GM06990 (cell line): ENCODE measurements around the gene TVP23B.
"Not testable (repeated sequence)": the region's sequence is repeated elsewhere in the genome, so short reads cannot be mapped to it uniquely, and the experiment has no call there.

Experiments used
- DNase-seq: peaks from one replicate; pipeline ENCODE4 v3.0.0-alpha.2; 2011; ENCODE audit not compliant: insufficient read length; ENCODE audit errors: extremely low read depth
- H3K27me3 ChIP-seq: replicated peaks from 2 replicates; pipeline ENCODE4 v1.6.0; 2011; ENCODE audit warnings: low read length; ENCODE audit not compliant: control insufficient read depth, insufficient read depth
- H3K36me3 ChIP-seq: 2 replicates; pipeline ENCODE4 v1.5.1; 2011; ENCODE audit warnings: low read length; ENCODE audit not compliant: control insufficient read depth, insufficient read depth
- H3K4me3 ChIP-seq: replicated peaks from 2 replicates; pipeline ENCODE4 v1.5.1; 2011; ENCODE audit warnings: low read depth, mild to moderate bottlenecking, control low read depth, low read length

TVP23B gene

DNA sequence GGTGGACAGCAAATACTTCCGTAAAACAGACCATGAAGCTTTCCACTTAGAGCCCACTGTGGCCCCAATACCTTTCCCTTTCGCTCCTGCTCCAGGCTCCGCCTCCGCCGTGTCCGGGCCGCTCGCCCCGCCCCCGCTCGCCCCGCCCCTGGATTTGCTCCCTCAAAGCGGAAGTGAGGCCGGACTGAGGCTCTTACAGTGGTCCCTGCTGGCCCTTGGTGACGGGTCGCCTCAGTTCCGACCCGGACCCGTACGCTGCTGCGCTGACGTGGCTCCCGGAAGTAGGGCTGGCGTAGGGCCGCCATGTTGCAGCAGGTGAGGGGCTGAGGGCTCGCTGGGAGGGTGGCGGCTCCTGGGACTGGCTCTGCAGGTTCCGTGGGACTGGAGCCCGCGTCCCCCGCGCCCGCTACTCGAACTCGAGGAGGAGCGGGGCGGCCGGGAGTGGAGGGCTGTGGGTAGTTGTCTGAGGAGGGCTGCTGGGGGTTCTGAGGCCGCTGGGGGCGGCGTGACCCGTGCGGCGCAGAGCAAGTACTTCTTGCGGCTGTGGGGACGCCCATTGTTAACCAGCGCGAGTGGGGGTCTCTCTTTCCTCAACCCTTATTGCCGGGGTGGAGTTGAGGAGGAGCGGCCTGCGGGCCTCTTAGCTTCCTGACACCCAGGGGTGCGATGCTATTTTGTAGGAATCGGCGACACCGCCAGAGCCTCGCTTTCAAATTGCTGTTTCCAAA is at the start of gene TVP23B:
Gene TVP23B (plus strand): TSS at position 193 of the 728 bp plus-strand sequence. CDS start 111 bp downstream, at position 304.
- H3K4me3 ChIP-seq, result peak within 1 kb of the TSS; percentile 63
- H3K27me3 ChIP-seq, H3K36me3 ChIP-seq: not testable (repeated sequence)
- DNase-seq, result peak; percentile 94

DNA sequence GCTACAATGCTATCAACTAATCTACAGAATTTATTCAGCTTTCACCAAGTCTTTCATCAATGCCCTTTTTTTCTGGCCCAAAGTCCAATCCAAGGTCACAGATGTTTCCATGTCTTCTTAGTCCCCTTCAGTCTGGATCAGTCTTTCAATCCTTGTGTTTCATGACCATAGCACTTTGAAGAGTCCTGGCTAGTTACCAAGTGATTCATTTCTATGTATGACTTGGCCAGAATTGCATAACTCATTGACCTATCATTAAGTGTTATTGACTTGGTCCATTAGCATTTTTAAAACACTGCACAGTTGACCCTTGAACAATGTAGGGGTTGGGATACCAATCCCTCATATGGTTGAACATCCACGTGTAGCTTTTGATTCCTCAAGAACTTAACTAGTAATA is 48.5 kb upstream of the TVP23B start:
- not testable (repeated sequence) for H3K27me3 ChIP-seq, DNase-seq, H3K4me3 ChIP-seq, H3K36me3 ChIP-seq

DNA sequence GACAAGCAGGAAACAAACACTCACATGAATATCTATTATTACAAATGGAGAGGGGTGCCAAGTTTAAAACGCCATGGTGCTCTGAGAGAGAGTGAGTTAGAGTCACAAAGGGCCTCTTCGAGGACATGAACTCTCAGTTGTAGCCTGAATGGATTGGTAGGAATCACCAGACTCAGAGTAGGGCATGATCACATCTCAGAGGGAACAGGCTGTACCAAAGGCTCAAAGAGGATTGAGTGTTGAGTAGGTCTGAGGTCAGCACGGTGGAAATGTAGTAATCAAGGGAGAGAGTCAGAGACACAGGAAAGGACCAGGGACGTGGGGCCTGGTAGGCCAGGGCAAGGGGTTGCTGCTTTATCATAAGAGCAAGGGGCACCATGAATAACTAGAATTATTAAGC is 47.6 kb upstream of the TVP23B start:
- not testable (repeated sequence) for H3K4me3 ChIP-seq, DNase-seq, H3K36me3 ChIP-seq, H3K27me3 ChIP-seq

DNA sequence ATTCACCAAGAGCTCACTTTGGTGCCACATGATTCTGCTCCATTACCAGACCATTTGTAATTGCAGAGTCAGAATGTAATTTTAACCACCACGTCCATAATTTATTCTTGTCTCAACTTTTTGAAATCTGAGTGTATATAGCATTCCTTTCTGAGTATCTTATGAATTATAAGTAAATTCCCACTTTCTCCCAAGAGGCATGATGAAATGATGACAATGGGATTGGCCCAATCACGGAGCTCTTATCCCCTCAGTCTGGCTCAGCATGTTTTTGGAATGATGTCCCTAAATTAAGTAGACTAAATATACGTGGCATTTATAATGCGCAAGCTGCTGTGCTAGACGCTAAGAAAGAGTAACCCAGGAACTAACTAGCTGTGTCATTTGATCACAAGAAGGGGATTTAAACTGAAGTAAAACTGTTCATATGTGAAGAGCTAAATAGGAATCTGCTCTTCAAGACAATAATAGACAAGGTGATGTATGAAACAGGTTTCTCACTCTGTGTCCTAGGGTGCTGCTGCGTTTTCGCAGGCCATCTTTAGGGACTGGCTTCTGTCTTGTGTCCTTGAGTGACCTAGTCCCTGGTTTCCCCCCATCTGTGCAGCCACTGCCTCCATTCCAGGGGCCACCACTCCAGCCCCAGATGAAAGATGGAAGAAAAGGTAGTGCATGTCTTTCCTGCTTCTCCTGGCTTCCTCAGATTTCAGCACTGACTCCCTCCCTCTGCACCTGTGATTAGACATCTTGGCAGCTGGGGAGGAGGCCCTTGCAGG is 41.2 kb upstream of the TVP23B start:
- H3K36me3 ChIP-seq, H3K27me3 ChIP-seq, DNase-seq: not testable (repeated sequence)

DNA sequence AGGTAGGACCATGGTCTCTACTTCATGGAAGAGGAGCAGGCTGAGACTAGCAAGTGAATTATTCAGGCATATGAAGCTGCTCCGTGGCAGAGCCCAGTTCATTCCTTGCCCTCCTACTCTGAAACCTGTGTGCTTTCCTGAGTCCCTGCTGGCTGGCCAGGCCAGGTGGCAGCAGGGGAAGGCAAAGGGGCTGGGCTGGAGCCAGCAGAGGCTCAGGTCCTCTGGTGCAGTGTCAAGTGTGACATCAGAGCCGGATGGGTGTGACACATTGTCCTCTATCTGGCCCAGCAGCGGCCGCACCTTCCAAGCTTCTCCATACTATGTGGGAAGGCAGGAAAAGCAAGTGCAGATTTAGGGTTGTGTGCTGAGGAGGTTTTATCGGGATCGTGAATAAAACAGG is 39.8 kb upstream of the TVP23B start:
- H3K27me3 ChIP-seq, H3K36me3 ChIP-seq, H3K4me3 ChIP-seq, DNase-seq: not testable (repeated sequence)

More for the DNA sequence above, 41.2 kb upstream of the TVP23B start:
- H3K4me3 ChIP-seq, result not testable (repeated sequence)

DNA sequence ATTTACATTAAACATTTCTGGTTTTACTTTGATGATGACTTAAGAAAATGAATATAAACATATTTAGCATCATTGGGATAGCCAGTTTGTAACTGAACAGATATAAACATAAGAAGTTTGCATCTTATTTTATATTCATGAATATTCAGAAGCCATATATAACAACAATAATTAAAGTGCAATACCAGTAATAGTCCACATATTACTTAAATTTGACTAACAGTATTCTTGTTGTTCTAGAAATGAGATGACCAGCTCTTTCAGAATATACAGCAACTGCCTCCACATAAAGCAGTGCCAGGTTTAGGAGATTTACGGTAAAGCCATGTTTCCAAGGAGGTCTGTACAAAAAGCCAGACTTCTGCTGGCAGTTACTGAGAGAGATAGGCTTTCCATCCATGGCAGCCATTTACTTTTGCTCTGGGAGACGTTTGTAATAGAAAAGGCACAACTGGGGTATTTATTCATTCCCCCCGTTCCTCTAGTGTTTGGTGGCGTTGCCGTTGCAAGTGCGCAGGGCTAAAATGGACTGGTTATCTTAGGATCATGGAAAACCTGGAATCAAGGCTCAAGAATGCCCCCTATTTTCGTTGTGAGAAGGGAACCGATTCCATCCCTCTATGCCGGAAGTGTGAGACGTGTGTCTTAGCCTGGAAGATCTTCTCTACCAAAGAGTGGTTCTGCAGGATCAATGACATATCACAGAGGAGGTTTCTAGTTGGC is 37.1 kb upstream of the TVP23B start, which contains the start of gene FBXW10:
Gene FBXW10 (plus strand): TSS at position 356 of the 723 bp plus-strand sequence. CDS start 191 bp downstream, at position 547.
- not testable (repeated sequence) for H3K27me3 ChIP-seq, DNase-seq, H3K36me3 ChIP-seq, H3K4me3 ChIP-seq

DNA sequence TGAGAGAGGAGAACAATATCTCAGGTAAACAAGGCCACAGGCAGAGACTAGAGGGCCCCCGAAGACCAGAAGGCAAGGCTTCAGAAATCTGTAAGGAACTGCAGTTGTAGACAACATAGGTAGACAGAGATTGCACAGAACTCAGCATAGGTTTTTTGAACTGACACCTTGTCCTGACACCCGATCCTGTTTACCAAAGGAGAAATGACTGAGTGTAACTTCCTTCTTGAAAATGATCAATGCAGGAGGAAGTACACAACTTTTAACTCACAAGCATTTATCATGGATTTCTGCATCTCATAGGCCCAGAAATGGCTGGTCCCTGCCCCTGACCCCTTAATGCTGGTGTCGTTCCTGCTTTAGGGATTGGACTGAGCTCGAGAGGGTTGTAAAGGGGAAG is 36.3 kb upstream of the TVP23B start:
- H3K4me3 ChIP-seq, DNase-seq, H3K36me3 ChIP-seq, H3K27me3 ChIP-seq: not testable (repeated sequence)

DNA sequence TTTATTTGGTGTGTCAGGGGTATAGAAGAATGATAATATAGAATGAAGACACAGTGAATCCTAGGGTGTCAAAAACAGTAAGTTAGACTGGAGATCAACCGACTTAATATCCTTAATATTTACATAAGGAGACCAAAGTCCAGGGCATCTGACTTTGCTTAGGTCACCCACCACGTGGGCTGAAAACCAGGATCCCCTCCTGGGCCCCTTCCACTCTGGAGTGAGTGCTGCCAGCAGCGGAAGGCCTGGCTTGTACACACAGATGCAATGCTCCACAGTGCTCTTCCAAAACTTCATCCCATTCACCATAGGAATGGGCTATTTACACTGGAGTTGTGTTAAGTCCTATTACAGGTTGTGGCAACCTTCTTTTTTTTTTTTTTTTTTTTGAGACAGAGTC is 34.4 kb upstream of the TVP23B start:
- DNase-seq, H3K36me3 ChIP-seq, H3K4me3 ChIP-seq, H3K27me3 ChIP-seq: not testable (repeated sequence)

DNA sequence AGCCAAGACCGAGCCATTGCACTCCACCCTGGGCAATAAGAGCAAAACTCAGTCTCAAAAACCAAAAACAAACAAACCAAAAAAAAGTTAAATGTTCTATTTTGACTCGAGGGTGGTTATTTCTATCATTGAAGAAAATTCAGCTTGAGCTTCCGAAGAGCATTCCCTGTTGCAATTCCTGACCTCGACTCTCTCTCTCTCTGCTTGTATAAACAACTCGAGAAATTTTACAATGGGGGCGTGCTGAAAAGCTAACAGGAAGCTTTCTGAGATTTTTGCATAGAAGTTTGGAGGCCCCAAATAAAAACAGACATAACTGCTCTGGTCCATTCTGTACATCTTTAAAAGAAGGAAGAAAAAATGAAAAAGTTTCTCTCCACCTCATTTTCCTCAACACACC is 33.5 kb upstream of the TVP23B start:
- not testable (repeated sequence) for H3K27me3 ChIP-seq, DNase-seq, H3K36me3 ChIP-seq, H3K4me3 ChIP-seq

DNA sequence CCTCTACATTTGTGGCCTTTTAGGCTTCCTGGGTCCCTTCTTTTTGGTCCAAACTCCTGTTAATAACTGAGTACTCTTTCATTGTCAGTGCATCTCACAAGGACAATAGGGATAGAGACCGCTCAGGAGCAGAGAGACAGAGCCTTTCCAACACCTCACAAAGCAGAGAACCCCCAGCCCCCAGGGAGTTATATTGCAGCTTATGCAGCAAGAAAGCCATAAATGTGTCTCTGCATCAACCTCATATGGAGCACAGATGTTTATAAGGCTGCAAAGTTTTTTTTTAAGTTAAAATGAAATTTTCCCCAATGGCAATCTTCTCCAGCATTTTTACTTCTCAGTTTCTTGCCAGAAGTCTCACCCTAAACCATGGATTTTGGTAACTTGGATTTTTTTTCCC is 30.7 kb upstream of the TVP23B start:
- H3K27me3 ChIP-seq, DNase-seq, H3K4me3 ChIP-seq: not testable (repeated sequence)

DNA sequence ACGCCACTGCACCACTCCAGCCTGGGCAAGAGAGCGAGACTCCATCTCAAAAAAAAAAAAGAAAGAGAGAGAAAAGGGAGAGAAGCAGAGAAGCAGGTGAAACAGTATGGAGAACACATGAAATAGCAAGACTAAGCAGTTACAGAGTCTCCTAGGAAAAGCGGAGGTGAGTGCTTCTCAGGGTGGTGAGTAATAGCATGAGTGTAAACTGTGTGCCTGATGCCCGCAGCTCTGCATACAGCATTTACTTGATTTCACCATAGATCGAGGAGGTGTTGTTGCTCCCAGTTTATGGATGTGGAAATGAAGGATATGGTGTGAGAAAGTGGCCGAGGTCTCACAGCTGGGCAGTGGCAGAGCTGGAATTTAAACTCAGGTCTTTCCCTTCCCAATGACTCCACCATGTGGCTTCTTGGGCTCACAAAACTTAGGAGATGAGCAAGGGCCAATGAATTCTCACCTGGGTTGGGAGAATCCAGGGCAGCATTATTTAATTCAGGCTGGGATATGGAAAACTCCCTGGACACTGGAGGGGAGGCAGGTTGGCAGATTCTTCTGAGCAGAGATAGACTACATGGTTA is 27.1 kb upstream of the TVP23B start:
- not testable (repeated sequence) for DNase-seq, H3K27me3 ChIP-seq, H3K4me3 ChIP-seq, H3K36me3 ChIP-seq

More for the DNA sequence above, 30.7 kb upstream of the TVP23B start:
- not testable (repeated sequence) for H3K36me3 ChIP-seq

DNA sequence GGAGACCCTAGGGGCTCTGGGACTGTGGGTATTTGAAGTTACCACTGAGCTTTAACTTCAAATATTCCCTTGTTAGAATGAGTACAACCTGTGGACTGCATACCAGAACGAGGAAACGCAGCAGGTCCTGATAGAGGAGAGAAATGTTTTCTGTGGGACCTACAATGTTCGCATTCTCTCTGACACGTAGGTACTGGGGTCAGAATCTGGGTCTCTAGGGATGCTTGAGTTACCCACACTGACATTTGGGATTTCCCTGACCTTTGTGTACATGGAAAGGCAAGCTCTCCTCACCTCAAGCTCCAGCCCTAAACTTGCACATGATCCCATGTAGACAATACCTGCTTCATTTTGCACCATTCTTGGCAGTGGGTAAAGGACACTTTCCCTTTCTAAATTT is 25.0 kb upstream of the TVP23B start:
- H3K27me3 ChIP-seq, H3K4me3 ChIP-seq, DNase-seq, H3K36me3 ChIP-seq: not testable (repeated sequence)

DNA sequence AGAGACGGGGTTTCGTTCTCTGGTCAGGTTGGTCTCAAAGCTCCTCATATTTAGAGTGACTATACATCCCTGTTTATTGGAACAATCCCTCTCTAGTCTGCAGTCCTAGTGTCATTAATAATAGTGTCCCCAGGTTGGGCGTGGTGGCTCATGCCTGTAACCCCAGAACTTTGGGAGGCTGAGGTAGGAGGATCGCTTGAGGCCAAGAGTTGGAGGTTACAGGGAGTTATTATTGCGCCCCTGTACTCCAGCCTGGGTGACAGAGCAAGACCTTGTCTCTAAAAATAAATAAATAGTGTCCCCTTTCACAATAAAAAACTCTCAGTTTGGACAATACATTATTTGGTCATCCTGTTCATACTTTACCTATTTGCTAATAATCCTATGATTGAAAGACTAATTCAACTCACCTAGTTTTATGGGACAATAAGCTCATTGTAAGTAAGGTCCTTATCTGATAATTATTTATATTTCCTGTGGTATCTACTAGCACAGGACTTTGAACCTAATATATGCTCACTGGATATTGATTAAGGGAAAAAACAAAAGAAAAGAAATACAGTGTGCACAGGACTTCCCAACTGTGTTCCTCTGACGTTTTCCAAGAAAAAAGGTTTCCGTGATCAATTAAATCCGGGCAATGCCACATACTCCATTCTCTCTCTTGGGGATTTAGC is 23.5 kb upstream of the TVP23B start:
- not testable (repeated sequence) for H3K4me3 ChIP-seq, H3K36me3 ChIP-seq, DNase-seq, H3K27me3 ChIP-seq
